ENCODE data around the gene RSL1D1.

DNA sequence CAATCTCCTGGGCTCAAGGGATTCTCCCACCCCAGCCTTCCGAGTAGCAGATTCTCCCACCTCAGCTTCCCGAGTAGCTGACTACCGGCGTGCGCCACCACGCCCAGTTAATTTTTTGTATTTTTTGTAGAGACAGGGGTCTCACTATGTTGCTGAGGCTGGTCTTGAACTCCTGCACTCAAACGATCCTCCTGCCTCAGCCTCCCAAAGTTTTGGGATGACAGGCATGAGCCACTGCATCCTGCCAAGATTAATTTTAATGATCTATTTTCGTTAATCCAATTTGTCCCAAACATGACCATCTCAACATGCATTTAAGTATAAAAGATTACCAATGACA lies 55.5 kb downstream of the RSL1D1 start:
- no peak for TF ChIP-seq EZH2 (IDR thresholded peaks at IDR 0.05; ENCODE audit: low read length, missing control alignments)
- TF ChIP-seq, protein P1, sequence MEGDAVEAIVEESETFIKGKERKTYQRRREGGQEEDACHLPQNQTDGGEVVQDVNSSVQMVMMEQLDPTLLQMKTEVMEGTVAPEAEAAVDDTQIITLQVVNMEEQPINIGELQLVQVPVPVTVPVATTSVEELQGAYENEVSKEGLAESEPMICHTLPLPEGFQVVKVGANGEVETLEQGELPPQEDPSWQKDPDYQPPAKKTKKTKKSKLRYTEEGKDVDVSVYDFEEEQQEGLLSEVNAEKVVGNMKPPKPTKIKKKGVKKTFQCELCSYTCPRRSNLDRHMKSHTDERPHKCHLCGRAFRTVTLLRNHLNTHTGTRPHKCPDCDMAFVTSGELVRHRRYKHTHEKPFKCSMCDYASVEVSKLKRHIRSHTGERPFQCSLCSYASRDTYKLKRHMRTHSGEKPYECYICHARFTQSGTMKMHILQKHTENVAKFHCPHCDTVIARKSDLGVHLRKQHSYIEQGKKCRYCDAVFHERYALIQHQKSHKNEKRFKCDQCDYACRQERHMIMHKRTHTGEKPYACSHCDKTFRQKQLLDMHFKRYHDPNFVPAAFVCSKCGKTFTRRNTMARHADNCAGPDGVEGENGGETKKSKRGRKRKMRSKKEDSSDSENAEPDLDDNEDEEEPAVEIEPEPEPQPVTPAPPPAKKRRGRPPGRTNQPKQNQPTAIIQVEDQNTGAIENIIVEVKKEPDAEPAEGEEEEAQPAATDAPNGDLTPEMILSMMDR (conservative IDR thresholded peaks at IDR 0.05 in 1 of 2, IDR thresholded peaks at IDR 0.05 in 1 of 2; ENCODE audit: low read depth in 1 of 2, low read length in 2 of 2): no peak
